HG02623 (cell line): ENCODE data around the gene TMEM94.
A peak's percentile ranks its signal among the peaks of the same experiment; 100 is the strongest.
"Not testable (repeated sequence)": the region's sequence is repeated elsewhere in the genome, so short reads cannot be mapped to it uniquely, and the experiment has no call there.

Source experiments
- ATAC-seq: cut with Tn5 transposase; IDR thresholded peaks from one replicate; pipeline ENCODE4 v1.9.1; 2021; ENCODE audit warnings: moderate library complexity; ENCODE audit not compliant: unreplicated experiment

The TMEM94 gene

GRCh38 chr17:75456417-75457046 is at the start of gene TMEM94:
TSS of gene TMEM94 (plus strand) at chr17:75456635. CDS start at chr17:75471906, 15,271 bp downstream.
- peak; percentile 91 for ATAC-seq

DNA sequence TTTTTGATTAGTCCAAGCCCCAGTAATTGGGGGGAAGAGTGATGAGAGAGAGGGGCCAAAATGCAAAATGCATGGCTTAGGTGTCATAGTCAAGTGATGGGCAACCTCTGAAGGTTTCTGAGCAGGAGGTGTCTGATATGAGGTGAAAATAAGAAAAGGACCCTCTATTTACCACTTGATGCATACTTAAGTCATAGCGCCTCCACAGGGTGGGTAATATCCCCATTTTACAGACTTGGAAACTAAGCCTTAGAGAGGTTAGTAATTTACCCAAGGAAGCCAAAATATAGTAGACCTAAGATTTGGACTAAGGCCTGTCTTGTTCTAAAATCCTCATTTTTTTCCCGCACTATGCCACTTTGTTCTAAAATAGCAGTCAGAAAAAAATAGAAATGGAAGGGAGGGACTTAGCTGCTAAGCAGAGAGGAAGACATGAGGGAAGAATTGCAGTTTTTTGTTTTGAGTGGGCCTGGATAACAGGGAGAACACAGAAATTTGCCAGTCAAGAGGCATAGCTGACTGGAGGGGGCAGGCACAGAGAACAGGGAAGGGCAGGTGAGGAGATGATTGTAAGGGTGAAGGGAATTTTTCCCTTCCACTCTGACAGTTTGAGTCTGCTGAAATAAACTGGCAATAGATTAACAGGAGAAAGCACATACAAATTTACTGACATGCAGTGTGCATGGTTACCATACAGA is 48.6 kb upstream of the TMEM94 start:
- ATAC-seq, result no peak

DNA sequence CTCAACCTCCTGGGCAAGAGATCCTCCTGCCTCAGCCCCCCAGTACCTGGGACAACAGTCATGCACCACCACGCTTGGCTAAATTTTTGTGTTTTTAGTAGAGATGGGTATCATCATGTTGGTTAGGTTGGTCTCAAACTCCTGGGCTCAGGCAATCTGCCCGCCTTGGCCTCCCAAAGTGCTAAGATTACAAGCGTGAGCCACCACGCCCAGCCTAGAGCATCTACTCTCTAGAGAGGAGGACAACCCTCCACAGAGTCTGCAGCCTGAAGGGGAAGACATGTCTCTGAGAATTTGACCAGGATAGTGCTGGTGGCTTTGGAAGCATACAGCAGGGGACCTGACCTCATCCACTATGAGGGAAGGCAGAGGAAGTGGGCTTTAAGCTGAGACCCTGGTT is 46.3 kb upstream of the TMEM94 start:
- no peak for ATAC-seq

- no peak for ATAC-seq
Observed at GRCh38 chr17:75411328-75412067, 44.9 kb upstream of the TMEM94 start.

DNA sequence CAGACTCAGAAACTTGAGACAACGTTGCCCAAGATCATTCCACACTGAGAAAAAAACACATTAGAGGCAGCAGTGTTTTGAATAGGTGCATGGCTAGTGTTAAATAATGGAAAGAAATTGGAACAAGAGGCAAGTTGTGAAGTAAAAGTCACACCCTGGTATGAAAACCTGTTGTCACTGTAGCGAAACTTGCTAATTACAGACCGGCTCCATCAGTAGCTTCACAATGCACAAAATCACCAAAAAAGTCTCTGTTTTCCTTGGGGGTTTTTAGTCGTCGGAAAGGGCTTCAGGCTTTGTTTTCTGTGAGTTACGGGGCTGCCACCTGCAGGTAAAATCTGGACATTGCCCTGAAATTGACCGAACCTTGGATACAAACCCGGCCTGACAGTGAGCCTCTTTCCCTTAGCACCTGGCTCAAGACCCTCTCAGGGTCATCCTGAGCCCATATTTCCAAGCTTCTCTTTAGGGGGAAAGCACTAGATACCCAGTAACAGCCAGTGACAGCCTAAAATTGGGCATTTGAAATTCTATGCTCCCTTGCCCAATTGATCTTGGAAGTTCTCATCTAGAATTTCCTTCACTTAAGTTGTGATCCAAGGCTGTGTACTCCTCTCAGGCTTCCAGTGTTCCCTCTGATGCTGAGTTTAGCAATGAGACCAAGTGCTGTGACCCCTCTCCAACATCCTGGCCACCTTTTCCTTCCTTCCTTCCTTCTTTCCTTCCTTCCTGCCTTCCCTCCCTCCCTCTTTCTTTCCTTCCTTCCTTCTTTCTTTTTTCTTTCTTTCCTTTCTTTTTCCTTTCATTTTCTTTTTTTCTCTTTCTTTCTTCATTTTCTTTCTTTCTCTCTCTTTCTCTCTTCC is 43.7 kb upstream of the TMEM94 start:
- no peak for ATAC-seq

GRCh38 chr17:75414488-75414887 is 41.9 kb upstream of the TMEM94 start:
- ATAC-seq, result no peak

GRCh38 chr17:75416006-75416405 is 40.4 kb upstream of the TMEM94 start:
- no peak for ATAC-seq

DNA sequence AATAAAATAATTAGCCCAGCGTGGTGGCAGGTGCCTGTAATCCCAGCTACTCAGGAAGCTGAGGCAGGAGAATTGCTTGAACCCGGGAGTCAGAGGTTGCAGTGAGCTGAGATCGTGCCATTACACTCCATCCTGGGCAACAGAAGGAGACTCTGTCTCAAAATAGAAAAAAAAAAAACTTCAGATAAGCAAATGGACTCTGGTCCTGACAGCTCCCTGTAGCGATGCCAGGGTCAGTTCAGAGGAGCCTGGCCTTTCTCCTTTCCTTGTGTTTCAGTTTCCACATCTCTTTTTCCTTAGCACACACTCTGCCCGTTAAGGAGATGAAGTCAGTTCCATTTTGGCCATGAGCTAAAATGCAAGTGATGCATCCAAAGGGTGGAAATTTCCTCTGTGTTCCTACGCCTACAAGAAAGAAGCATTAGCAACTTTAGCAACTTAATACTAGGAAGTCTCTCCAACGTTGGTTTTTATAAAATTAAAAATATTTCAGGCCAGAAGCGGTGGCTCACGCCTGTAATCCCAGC is 39.3 kb upstream of the TMEM94 start:
- ATAC-seq, result no peak

- ATAC-seq, result no peak
Observed at GRCh38 chr17:75418531-75418930, 37.9 kb upstream of the TMEM94 start.

- ATAC-seq, result no peak
Observed at GRCh38 chr17:75428543-75429469, 27.6 kb upstream of the TMEM94 start.

DNA sequence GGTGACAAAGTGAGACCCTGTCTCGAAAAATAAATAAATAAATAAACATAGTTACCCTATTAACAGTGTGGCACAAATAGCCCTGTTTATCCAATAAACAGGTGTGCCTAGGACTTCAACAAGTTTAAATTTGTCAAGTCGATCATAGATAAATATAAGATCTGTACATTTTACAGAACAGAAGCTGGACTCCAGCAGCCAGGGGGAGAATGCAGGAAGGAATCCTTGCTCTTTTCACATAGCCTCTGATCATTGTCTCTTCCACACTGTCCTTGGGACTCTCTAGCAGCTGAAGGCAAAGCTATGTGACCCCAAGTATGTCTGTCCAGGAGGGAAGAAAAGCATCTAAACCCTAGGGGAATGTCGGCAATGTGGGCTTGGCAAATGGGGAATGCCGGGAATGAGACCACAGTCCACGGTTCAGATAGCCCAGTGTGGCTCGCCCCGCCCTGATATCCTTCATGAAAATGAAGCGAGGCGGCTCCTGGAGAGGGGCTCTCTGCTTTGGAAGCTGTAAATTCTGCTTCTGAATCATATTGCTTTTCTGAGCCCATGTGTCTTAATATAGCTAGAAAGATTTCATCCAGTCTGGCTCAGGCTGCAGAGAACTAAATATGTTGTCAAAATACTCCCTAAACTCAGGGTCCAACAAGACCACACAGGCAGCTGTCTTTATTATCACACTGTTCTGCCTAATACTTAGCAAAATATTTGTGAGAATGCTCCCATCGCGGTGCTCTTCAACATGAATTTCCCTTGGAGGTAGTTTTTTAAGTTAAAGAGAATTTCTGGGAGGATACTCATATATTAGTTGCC is 26.1 kb upstream of the TMEM94 start:
- no peak for ATAC-seq

DNA sequence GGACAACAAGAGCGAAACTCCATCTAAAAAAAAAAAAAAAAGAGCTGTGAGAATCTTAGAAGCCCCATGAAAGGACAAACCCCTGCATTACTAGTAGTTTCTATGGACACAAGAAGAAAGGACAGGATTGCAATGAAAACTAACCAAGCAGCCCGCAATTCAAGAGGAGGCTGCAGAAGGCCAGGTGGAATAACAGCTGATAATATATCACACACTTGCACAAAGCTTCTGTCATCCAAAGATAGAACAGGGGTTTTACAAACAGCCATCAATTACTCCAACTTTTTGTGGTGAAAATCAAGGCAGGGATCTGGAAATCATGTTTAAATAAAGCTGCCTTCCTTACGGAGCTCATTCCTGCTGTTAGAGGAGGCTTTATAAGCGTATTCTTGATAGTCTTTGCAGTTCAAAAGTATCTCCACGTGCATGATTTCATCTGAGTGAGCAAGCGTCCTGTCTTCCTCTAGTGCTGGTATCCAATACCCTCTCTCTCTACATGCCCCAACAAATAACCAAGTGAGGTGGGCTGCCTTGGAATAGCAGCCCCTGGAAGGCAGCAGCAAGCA is 23.1 kb upstream of the TMEM94 start:
- no peak for ATAC-seq

DNA sequence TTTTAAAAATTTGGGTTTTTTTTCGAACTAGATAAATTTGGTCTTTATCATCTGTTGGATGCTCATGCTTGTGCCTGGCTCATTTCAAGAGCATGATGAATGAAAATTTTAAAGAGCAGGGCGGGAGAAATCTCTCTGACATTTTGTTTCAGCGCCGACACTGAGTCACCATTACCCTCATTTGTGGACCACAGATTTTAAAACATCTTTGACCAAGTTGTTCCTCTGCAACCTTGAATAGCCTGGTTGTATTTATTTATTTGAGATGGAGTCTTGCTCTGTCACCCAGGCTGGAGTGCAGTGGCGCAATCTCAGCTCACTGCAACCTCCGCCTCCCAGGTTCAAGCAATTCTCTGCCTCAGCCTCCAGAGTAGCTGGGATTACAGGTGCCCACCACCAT is 22.0 kb upstream of the TMEM94 start:
- ATAC-seq, result not testable (repeated sequence)

DNA sequence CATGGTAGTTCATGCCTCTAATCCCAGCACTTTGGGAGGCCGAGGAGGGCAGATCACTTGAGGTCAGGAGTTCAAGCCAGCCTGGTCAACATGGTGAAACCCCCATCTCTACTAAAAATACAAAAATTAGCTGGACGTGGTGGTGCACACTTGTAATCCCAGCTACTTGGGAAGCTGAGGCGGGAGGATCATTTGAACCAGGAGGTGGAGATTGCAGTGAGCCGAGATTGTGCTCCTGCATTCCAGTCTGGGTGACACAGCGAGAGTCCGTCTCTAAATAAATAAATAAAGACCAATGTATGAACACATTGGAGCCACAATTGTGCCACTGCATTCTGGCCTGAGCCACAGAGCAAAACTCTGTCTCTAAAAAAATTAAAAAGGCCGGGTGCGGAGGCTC is 19.0 kb upstream of the TMEM94 start:
- not testable (repeated sequence) for ATAC-seq

DNA sequence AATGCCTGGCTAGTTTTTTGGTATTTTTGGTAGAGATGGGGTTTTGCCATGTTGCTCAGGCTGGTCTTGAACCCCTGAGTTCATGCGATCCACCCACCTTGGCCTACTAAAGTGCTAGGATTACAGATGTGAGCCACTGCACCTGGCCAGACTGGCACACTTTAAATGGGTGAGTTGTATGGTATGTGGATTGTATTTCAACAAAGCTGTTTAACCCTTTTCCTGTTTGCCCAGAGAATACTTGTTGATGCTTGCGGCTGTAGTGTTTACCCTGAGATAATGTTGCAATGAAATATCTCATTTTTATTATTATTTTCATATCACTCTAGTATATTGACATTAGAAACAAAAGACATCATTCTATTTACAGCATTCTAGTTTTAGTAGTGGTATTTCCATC is 17.1 kb upstream of the TMEM94 start:
- ATAC-seq, result no peak

- ATAC-seq, result no peak
Observed at GRCh38 chr17:75440738-75441448, 15.5 kb upstream of the TMEM94 start.

GRCh38 chr17:75442168-75443103 is 14.0 kb upstream of the TMEM94 start:
- ATAC-seq, result no peak
